Measurements from ENCODE around the gene ANGPT4. TPM values are rescaled to one million over a fixed set of nuclear protein-coding genes. Genes with fewer than 3 reads are reported as not detected.

The ANGPT4 gene
- total RNA-seq, 1 experiment from 2014 or later, result not detected

GRCh38 chr20:872855-873520, 43.1 kb downstream of the ANGPT4 start:
- POLR2A ChIA-PET (ENCODE audit: unreplicated experiment), result no interaction called here
- Histone ChIP-seq H3K36me3 (ENCODE audit: low read depth) (no peaks in the 10 kb centered on the region), H3K4me3 (no peak overlapping the region), H4K20me1 (ENCODE audit: insufficient read depth) (no peaks in the 10 kb centered on the region), H3K79me2 (ENCODE audit: low read depth) (no peaks in the 10 kb centered on the region), H3F3A (ENCODE audit: insufficient read depth, low read depth) (no peaks in the 10 kb centered on the region), H3K9me2 (ENCODE audit: insufficient read depth) (no peaks in the 10 kb centered on the region), H3K27me3 (ENCODE audit: insufficient read depth, low read depth) (no peaks in the 10 kb centered on the region; the same call in 1 of the 2 replicates), H3K4me1 (replicated peaks; ENCODE audit: insufficient read depth) (0 out of 2 replicates have a peak, but pooled peaks cover 5% of the 10 kb centered on the region), H3K9me3 (ENCODE audit: insufficient read depth, low read depth) (no peaks in the 10 kb centered on the region), H3K4me2 (no peak overlapping the region), H2AFZ (no peak overlapping the region), H3K27ac (no peak overlapping the region)
- no peak for DNase-seq
- intact Hi-C loops (cut with micrococcal nuclease; ENCODE audit: unreplicated experiment), result no loop called here
- CTCF ChIA-PET, result no interaction called here
- no peak for TF ChIP-seq EZH2 (IDR thresholded peaks at IDR 0.05; ENCODE audit: low read depth)
- TF ChIP-seq CTCF (conservative IDR thresholded peaks at IDR 0.05), result no peak
- no TSS peak for BruUV-seq (replicated peaks)

GRCh38 chr20:871948-872347, 44.2 kb downstream of the ANGPT4 start:
- no TSS peak for BruUV-seq (replicated peaks)
- no peaks in the 10 kb centered on the region for H4K20me1 ChIP-seq (ENCODE audit: insufficient read depth)

GRCh38 chr20:871436-871835, 44.7 kb downstream of the ANGPT4 start:
- H3K4me2 ChIP-seq, result no peak overlapping the region
- no peaks in the 10 kb centered on the region for H3K36me3 ChIP-seq (ENCODE audit: low read depth)
- H3K9me2 ChIP-seq (ENCODE audit: insufficient read depth), result no peaks in the 10 kb centered on the region
- intact Hi-C loops (cut with micrococcal nuclease; ENCODE audit: unreplicated experiment), result no loop called here
- ChIA-PET POLR2A (ENCODE audit: unreplicated experiment) (no interaction called here), CTCF (no interaction called here)
- no peak for TF ChIP-seq EZH2 (IDR thresholded peaks at IDR 0.05; ENCODE audit: low read depth)
- no peak for TF ChIP-seq CTCF (conservative IDR thresholded peaks at IDR 0.05)
- no peak overlapping the region for H3K27ac ChIP-seq
- BruUV-seq (replicated peaks), result no TSS peak
- no peaks in the 10 kb centered on the region for H3F3A ChIP-seq (ENCODE audit: insufficient read depth, low read depth)
- H2AFZ ChIP-seq, result no peak overlapping the region
- no peaks in the 10 kb centered on the region; the same call in 1 of the 2 replicates for H3K27me3 ChIP-seq (ENCODE audit: insufficient read depth, low read depth)
- no peak overlapping the region for H3K4me3 ChIP-seq
- no peaks in the 10 kb centered on the region for H3K79me2 ChIP-seq (ENCODE audit: low read depth)
- H3K9me3 ChIP-seq (ENCODE audit: insufficient read depth, low read depth), result no peaks in the 10 kb centered on the region
- 0 out of 2 replicates have a peak, but pooled peaks cover 5% of the 10 kb centered on the region for H3K4me1 ChIP-seq (replicated peaks; ENCODE audit: insufficient read depth)
- no peak for DNase-seq
- H4K20me1 ChIP-seq (ENCODE audit: insufficient read depth), result no peaks in the 10 kb centered on the region

More at GRCh38 chr20:871948-872347, 44.2 kb downstream of the ANGPT4 start:
- no peaks in the 10 kb centered on the region for H3K36me3 ChIP-seq (ENCODE audit: low read depth)
- ChIA-PET CTCF (no interaction called here), POLR2A (ENCODE audit: unreplicated experiment) (no interaction called here)
- intact Hi-C loops (cut with micrococcal nuclease; ENCODE audit: unreplicated experiment), result no loop called here
- H3K4me3 ChIP-seq, result no peak overlapping the region
- no peaks in the 10 kb centered on the region for H3F3A ChIP-seq (ENCODE audit: insufficient read depth, low read depth)
- no peak overlapping the region for H2AFZ ChIP-seq
- no peaks in the 10 kb centered on the region; the same call in 1 of the 2 replicates for H3K27me3 ChIP-seq (ENCODE audit: insufficient read depth, low read depth)
- no peak overlapping the region for H3K27ac ChIP-seq
- TF ChIP-seq EZH2 (IDR thresholded peaks at IDR 0.05; ENCODE audit: low read depth) (no peak), CTCF (conservative IDR thresholded peaks at IDR 0.05) (no peak)
- H3K79me2 ChIP-seq (ENCODE audit: low read depth), result no peaks in the 10 kb centered on the region
- 0 out of 2 replicates have a peak, but pooled peaks cover 5% of the 10 kb centered on the region for H3K4me1 ChIP-seq (replicated peaks; ENCODE audit: insufficient read depth)
- no peaks in the 10 kb centered on the region for H3K9me3 ChIP-seq (ENCODE audit: insufficient read depth, low read depth)
- H3K9me2 ChIP-seq (ENCODE audit: insufficient read depth), result no peaks in the 10 kb centered on the region
- H3K4me2 ChIP-seq, result no peak overlapping the region
- DNase-seq, result no peak
